Frontal cortex (tissue), 1 donor: ENCODE measurements around the gene PPIL3. TPM values are rescaled to one million over a fixed set of nuclear protein-coding genes. Genes with fewer than 3 reads are reported as not detected.

Source experiments
- small RNA-seq: library from RNA; depleted of rRNA; stranded (forward); fragments of <200 nt; gene quantifications from one replicate; pipeline ENCODE3, GENCODE V24; 2014
- total RNA-seq: library from RNA; depleted of rRNA; stranded (reverse); fragments of >200 nt; gene quantifications from one replicate; pipeline ENCODE4 v1.2.3, GENCODE V29; 2014

PPIL3 gene
- total RNA-seq, 1 donor from 2014 or later: 46.5 TPM

Small RNA genes lying within 50 kb of the gene (small RNA-seq; reads per million reads assigned to genes)
- gene RF00019: not detected
- not detected for gene RNA5SP115
- gene RNU6-312P: not detected
- gene RNU6-31P: not detected
- gene RNU6-762P: not detected

Other genes with a start within 250 kb of the PPIL3 start
- gene BZW1, start 77.2 kb downstream of the PPIL3 start, total RNA-seq: 437 TPM
- gene CLK1, start 24.4 kb downstream of the PPIL3 start, total RNA-seq: 182 TPM
- gene NIF3L1, start 294 bp upstream of the PPIL3 start, total RNA-seq: 33.4 TPM
- 21.6 TPM for gene ORC2, start 74.6 kb upstream of the PPIL3 start, total RNA-seq
- gene HYCC2, start 182.6 kb upstream of the PPIL3 start, total RNA-seq: 55.0 TPM
- gene NDUFB3, start 182.9 kb upstream of the PPIL3 start, total RNA-seq: 39.1 TPM
- gene CFLAR, start 227.1 kb upstream of the PPIL3 start, total RNA-seq: 26.1 TPM